HG02938 (cell line): ENCODE results near the gene AZU1.
"Not testable (repeated sequence)": the region's sequence is repeated elsewhere in the genome, so short reads cannot be mapped to it uniquely, and the experiment has no call there.

Experiments used
- ATAC-seq: cut with Tn5 transposase; IDR thresholded peaks from one replicate; pipeline ENCODE4 v1.9.1; 2021; ENCODE audit warnings: mild to moderate bottlenecking, moderate library complexity; ENCODE audit not compliant: unreplicated experiment

Gene AZU1

DNA sequence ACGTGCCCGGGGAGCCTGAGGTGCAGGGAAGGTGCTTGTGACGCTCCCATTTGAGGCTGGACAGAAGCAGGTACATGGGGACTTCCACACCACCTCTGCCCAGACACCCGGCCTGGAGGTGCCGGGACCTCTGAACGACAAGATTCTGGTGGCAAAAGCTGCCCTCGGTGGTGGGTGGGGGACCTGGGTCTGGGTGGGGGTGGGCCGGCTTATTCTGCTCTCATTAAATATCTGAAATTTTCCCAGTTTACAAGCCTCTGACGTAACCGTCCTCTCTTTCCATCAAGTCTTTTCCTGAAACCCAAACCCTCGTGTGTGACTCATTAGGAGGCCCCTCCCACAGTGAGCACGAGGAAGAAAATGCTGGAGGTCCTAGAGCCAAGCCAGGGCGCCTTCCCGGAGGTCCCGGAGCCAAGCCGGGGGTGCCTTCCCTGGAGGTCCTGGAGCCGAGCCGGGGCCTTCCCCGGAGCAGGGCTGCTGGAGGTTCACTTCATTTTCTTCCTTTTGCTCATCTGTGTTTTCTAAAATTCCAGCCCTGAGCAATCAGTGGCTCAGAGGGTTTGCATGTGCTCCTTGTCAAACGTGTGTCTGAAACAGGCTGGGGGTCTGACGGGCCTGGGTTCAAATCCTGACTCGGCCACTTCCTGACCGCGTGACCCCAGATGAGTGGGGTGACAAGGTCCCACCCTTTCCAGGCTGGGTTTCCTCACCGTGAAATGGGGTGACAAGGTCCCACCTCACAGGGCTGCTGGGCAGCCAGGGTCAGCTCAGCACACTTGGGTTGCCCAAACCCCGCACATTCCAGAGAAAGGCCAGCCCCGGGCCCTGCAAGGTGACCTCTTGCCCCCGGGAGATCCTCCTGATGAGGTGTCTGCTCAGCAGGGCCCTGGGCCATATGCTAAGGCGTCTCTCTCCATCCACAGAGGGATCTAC, 41.9 kb downstream of the AZU1 start:
- ATAC-seq = no peak

DNA sequence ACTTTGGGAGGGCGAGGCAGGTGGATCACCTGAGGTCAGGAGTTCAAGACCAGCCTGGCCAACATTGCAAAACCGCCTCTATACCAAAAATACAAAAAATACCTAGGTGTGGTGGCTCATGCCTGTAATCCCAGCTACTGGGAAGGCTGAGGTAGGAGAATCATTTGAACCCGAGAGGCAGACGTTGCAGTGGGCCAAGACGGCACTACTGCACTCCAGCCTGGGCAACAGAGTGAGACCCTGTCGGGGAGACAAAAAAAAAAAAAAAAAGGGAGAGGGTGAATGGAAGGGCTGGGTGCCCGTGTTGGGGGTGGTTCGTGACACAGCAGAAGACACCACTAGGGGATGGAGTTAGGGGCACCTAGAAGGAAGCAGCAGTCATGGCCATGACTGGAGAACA, 42.7 kb downstream of the AZU1 start:
- ATAC-seq = no peak

DNA sequence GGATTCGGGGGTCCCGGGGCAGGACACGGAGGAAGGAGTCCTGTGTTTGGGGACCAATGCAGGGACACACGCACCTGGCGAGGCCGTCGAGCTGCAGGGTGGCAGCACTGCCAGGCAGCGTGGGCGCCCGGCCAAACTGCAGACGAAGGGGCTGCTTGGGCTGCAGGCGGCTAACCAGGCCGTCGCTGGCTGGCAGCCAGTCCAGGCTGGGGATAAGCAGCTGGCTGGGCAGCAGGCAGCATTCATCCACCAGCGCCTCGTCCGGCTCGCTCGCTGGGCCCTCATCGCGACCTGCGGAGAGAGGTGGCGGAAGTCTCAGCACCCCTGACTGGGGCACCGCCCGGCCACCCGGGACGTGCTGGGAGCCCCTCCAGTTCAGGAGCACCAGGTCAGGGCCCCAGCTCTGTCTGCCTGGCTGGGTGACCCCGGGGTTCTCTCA, 43.3 kb downstream of the AZU1 start:
- no peak for ATAC-seq

DNA sequence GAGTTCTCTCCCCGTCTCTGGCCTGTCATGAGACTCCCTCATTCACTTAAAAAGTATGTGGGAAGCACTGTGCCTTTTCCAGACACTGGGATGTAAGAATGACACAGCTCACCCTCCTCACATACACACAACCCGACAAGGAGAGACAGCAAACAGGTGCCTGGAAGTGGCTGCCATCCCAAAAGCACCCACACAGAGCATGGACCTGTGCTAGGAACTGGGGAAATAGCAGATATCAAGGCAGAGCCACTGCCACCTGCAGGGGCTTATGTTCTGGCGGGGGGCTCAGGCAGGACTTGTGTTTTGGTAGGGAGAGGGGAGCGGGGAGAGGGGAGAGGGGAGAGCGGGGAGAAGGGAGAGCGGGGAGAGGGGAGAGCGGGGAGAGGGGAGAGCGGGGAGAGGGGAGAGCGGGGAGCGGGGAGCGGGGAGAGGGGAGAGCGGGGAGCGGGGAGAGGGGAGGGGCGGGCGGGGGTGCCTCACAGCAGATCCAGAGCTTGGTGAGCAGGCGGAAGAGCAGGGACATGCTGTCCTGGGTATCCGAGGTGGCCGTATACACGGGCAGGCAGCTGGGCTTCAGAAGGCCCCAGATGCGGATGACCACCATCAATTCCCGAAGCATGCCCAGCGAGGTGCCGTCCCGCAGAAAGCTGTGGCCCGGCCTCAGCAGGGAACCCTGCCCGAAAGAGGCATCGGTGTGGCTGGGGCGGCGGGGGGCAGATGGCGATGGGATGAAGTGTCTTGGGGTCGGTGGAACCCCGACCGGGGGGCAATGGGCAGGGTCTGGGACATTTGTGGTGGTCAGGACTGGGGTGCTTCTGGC, 44.0 kb downstream of the AZU1 start:
- ATAC-seq = no peak

DNA sequence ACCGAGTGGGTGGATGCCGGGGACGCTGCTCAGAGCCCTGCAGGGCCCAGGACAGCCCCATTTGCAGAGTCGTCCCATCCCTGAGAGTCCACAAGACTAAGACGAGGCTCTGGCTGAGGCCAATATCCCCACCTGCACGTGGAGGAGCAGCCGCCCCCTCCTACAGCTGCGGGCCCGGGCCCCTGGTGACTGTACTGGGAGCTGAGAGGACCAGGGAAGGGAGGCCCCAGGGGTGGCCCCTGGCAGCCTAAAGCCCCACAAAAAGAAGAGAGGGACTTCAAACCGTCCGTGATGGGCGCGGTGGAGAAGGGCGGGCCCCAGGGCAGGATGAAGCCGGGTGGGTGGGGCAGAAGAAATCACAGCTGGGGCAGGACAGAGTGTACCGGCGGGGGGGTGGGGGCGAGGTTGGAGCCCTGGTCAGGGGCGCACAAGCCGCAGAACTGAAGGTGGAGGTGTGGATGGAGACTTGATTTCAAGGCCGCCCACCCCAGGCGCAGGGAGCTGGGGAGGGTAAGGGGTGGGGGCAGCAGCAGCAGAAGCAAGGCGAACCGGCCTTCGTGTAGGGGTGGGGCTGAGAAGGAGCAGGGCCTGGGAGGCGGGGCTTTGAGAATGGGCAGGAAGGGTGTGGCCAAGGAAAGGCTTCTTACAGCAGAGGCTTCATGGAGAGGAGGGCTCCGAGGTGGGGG, 44.8 kb downstream of the AZU1 start:
- no peak for ATAC-seq

DNA sequence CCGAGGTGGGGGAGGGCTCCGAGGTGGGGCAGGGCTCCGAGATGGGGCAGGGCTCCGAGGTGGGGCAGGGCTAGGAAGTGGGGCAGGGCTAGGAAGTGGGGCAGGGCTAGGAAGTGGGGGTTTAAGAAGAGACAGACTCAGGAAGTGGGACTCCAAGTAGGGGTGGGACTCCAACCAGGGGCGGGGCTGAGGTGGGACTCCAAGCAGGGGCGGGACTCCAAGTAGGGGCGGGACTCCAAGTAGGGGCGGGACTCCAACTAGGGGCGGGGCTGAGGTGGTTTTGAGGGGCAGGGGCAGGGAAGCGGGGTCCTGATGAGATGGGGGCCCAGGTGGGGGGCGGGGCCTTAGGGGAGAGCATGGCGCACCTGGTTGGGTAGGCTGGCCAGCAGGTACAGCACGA, 45.4 kb downstream of the AZU1 start:
- ATAC-seq = no peak

DNA sequence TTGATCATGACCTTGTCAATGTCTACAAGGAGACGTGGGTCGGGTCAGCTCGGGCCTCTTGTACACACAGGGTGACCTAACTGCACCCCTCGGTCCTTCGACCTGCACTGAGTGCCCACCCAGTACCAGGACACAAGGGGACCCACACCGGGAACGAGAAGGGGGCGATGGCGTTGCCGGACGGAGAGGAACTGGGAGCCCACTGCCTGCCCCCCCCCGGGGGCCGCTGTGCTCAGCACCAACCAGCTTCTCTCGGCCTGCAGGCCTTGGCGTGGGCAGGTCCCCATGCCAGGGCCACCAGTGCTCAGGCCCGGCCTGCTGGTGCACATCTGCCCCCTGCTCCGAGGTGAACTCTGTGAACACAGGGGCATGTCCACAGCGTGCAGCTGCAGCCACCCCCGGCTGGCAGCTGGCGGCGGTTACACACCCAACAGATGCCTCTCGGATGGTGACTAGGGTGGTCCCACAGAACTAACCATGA, 46.0 kb downstream of the AZU1 start:
- ATAC-seq = no peak

DNA sequence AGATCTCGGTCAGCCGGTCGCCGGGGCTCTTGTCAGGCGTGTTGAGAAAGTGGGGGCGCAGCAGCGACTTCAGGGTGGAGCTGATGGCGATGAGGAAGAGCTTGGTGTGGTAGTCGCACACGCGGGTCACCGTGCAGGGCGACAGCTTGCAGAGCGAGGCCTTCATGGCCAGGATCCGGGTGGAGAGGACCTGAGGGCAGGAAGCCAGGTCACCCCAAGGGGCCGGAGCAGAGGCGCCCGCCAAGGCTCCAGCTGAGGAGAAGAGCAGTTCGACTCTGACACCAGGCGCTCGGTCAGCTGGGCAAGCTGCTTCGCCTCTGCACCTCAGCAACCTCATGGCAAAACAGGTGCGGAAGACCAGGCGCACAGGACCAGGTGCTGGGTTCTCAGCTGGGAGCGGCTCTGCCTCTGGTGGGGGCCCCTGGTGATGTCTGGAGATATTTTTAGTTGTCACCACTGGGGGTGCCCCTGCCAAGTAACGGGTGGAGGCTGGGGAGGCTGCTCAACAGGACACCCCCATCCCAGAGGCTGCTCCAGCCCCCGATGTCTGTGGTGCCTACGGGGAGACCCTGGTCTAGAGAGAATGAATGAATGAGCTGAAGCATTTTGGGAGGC, 47.7 kb downstream of the AZU1 start:
- ATAC-seq = no peak

DNA sequence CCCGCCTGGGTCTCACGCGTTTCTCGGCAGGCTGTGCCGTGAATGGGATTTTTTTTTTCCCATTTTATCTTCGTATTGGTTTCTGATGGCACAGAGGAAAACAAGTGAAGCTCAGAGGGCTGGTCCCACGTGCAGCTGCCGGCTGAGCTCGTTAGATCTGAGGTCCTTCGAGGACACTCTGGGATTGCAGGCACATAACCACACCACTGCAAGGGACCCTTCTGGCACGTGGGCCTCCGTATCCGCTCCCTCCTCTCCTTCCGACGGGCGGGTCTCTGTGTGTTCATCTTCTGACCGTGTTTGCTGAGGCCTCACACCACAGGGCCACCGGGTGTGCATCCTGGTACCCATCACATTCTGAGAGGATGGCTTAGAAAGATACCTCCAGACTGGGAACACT, 48.5 kb downstream of the AZU1 start:
- ATAC-seq = no peak

DNA sequence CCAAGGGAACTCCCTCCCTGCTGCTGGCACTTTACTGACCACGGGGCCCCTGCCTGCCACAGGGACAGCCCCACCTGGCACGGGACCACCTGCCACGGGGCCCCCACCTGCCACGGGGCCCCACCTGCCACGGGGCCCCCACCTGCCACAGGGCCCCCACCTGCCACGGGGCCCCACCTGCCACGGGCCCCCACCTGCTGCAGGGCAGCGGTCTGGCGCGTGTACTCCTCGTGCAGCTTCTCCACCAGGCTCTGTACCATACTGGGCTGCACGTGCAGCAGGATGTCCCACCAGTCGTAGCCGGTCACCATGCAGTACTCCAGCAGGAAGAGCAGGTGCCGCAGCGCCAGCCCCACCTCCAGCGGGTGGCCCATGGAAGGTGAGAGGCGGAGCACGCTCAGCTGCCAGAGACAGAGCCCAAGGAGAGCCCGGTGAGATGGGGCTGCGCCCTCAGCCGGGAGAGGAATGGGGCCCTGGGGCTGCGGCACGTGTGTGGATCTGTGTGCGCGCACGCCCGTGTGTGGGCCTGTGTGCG, 49.2 kb downstream of the AZU1 start:
- ATAC-seq = no peak

DNA sequence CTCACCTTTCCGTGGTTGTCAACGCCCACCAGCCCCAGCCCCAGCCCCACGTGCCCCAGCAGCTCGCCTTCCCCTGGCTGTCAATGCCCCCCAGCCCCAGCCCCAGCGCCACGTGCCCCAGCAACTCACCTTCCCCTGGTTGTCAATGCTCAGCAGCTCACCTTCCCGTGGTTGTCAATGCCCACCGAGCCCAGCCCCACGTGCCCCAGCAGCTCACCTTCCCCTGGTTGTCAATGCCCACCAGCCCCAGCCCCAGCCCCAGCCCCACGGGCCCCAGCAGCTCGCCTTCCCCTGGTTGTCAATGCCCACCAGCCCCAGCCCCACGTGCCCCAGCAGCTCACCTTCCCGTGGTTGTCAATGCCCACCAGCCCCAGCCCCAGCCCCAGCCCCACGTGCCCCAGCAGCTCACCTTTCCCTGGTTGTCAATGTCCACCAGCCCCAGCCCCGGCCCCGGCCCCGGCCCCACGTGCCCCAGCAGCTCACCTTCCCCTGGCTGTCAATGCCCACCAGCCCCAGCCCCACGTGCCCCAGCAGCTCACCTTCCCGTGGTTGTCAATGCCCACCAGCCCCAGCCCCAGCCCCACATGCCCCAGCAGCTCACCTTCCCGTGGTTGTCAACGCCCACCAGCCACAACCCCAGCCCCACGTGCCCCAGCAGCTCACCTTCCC, 50.5 kb downstream of the AZU1 start:
- not testable (repeated sequence) for ATAC-seq

DNA sequence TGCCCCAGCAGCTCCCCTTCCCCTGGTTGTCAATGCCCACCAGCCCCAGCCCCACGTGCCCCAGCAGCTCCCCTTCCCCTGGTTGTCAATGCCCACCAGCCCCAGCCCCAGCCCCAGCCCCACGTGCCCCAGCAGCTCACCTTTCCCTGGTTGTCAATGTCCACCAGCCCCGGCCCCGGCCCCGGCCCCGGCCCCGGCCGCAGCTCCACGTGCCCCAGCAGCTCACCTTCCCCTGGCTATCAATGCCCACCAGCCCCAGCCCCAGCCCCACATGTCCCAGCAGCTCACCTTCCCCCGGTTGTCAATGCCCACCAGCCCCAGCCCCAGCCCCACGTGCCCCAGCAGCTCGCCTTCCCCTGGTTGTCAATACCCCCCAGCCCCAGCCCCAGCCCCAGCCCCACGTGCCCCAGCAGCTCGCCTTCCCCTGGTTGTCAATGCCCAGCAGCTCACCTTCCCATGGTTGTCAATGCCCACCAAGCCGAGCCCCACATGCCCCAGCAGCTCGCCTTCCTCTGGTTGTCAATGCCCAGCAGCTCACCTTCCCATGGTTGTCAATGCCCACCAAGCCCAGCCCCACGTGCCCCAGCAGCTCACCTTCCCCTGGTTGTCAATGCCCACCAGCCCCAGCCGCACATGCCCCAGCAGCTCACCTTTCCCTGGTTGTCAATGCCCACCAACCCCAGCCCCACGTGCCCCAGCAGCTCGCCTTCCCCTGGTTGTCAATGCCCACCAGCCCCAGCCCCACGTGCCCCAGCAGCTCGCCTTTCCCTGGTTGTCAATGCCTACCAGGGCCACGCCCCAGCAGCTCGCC, 51.3 kb downstream of the AZU1 start:
- ATAC-seq = not testable (repeated sequence)

DNA sequence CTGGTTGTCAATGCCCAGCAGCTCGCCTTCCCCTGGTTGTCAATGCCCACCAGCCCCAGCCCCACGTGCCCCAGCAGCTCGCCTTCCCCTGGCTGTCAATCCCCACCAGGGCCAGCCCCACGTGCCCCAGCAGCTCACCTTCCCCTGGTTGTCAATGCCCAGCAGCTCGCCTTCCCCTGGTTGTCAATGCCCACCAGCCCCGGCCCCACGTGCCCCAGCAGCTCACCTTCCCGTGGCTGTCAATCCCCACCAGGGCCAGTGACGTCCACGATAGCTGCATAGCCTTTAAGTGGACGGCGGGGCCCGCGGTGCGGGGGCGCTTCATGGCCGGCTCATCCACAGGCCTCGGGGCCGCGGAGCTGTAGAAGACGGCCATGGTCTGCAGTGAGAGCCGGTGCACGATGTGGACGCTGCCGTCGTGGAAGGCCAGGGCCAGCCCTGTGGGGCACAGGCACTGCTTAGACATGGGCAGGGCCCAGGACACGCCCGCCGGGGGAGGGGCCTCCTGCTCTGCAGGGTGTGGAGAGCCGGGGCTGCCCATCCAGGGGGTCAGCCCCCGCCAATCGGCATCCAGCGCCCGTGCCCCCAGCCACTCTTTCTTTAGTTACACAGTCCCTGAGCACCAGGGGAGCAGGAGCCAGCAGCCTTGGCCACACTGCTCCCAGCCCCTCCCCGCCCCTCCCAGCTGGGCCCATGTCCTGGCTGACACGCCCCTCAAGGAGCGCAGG, 52.2 kb downstream of the AZU1 start:
- ATAC-seq = no peak
